Osteocyte (in vitro differentiated cells): ENCODE measurements around the gene EMILIN1. TPM values are rescaled to one million over a fixed set of nuclear protein-coding genes. Genes with fewer than 3 reads are reported as not detected.

Experiments
- DNase-seq: peaks from one replicate; pipeline ENCODE4 v3.0.0; 2021; ENCODE audit warnings: mixed read lengths; ENCODE audit not compliant: unreplicated experiment; ENCODE audit errors: extremely low spot score
- H3K27ac Mint-ChIP-seq: one replicate; pipeline ENCODE4 v1.8.0; 2021; ENCODE audit warnings: mild to moderate bottlenecking, mixed read lengths; ENCODE audit not compliant: unreplicated experiment
- H3K27me3 Mint-ChIP-seq: one replicate; pipeline ENCODE4 v1.8.0; 2021; ENCODE audit warnings: mixed read lengths; ENCODE audit not compliant: unreplicated experiment
- H3K36me3 Mint-ChIP-seq: one replicate; pipeline ENCODE4 v1.8.0; 2021; ENCODE audit warnings: mixed read lengths; ENCODE audit not compliant: unreplicated experiment
- H3K4me1 Mint-ChIP-seq: one replicate; pipeline ENCODE4 v1.8.0; 2021; ENCODE audit warnings: mixed read lengths; ENCODE audit not compliant: unreplicated experiment
- H3K4me3 Mint-ChIP-seq: one replicate; pipeline ENCODE4 v1.8.0; 2021; ENCODE audit warnings: mild to moderate bottlenecking, moderate library complexity, mixed read lengths; ENCODE audit not compliant: unreplicated experiment
- H3K9me3 Mint-ChIP-seq: one replicate; pipeline ENCODE4 v1.8.0; 2021; ENCODE audit warnings: mixed read lengths; ENCODE audit not compliant: unreplicated experiment
- CTCF ChIP-seq: fragments of 200-600 bp; sonication (generic); IDR thresholded peaks from 2 replicates; pipeline ENCODE4 v1.5.0; 2021; ENCODE audit warnings: antibody characterized with exemption, mild to moderate bottlenecking, moderate library complexity
- total RNA-seq: library from RNA; stranded (reverse); gene quantifications from 2 replicates; pipeline ENCODE4 v1.2.1, GENCODE V29; 2021

EMILIN1 gene
- total RNA-seq, 1 donor from 2014 or later: 206 TPM

- Mint-ChIP-seq H3K4me1 (peaks cover 61% of the 10 kb centered on the region), H3K27ac (peak overlapping the region; percentile 85), H3K4me3 (peak overlapping the region; percentile 91), H3K27me3 (no peaks in the 10 kb centered on the region), H3K36me3 (peaks cover 4% of the 10 kb centered on the region), H3K9me3 (no peaks in the 10 kb centered on the region)
- DNase-seq: no peak
- no peak for TF ChIP-seq CTCF
Measured at GRCh38 chr2:27079233-27080139, 1.1 kb downstream of the EMILIN1 start.

GRCh38 chr2:27080140-27080469 is 1.7 kb downstream of the EMILIN1 start:
- peaks cover 4% of the 10 kb centered on the region for H3K36me3 Mint-ChIP-seq
- peak overlapping the region; percentile 85 for H3K27ac Mint-ChIP-seq
- peaks cover 56% of the 10 kb centered on the region for H3K4me1 Mint-ChIP-seq
- H3K27me3 Mint-ChIP-seq: no peaks in the 10 kb centered on the region
- peak overlapping the region; percentile 91 for H3K4me3 Mint-ChIP-seq
- TF ChIP-seq CTCF: no peak
- no peak for DNase-seq
- no peaks in the 10 kb centered on the region for H3K9me3 Mint-ChIP-seq

- peak overlapping the region; percentile 91 for H3K4me3 Mint-ChIP-seq
Measured at GRCh38 chr2:27080603-27080936, 2.2 kb downstream of the EMILIN1 start.

GRCh38 chr2:27081984-27082772 is 3.8 kb downstream of the EMILIN1 start:
- Mint-ChIP-seq H3K36me3 (peaks cover 4% of the 10 kb centered on the region), H3K9me3 (no peaks in the 10 kb centered on the region), H3K27me3 (no peaks in the 10 kb centered on the region), H3K4me3 (no peak overlapping the region), H3K4me1 (peaks cover 54% of the 10 kb centered on the region), H3K27ac (no peak overlapping the region)
- TF ChIP-seq CTCF: no peak
- DNase-seq: no peak

More at GRCh38 chr2:27080603-27080936, 2.2 kb downstream of the EMILIN1 start:
- H3K9me3 Mint-ChIP-seq: no peaks in the 10 kb centered on the region
- peaks cover 56% of the 10 kb centered on the region for H3K4me1 Mint-ChIP-seq
- peak overlapping the region; percentile 85 for H3K27ac Mint-ChIP-seq
- H3K36me3 Mint-ChIP-seq: peaks cover 4% of the 10 kb centered on the region
- no peaks in the 10 kb centered on the region for H3K27me3 Mint-ChIP-seq
- DNase-seq: no peak
- no peak for TF ChIP-seq CTCF

GRCh38 chr2:27082773-27083409 is 4.5 kb downstream of the EMILIN1 start:
- no peak for DNase-seq
- Mint-ChIP-seq H3K36me3 (peaks cover 4% of the 10 kb centered on the region), H3K4me1 (peaks cover 49% of the 10 kb centered on the region), H3K4me3 (no peak overlapping the region), H3K9me3 (no peaks in the 10 kb centered on the region), H3K27me3 (no peaks in the 10 kb centered on the region), H3K27ac (no peak overlapping the region)
- no peak for TF ChIP-seq CTCF
